Lower leg skin (tissue), 4 donors: ENCODE results near the gene ERI3. TPM values are rescaled to one million over a fixed set of nuclear protein-coding genes. Genes with fewer than 3 reads are reported as not detected.

ENCODE experiments used
- DNase-seq, 2 donors: peaks; one replicate each; pipeline ENCODE4 v3.0.0-alpha.2; 2019; ENCODE audit warnings: low spot score in 2 of 2
- H3K4me3 ChIP-seq: fragments of 200-600 bp; sonication (generic); 2 replicates; pipeline ENCODE4 v1.5.1; 2017; ENCODE audit warnings: mild to moderate bottlenecking, low read depth; ENCODE audit not compliant: poor library complexity, severe bottlenecking
- CTCF ChIP-seq, 3 donors: fragments of 450-650 bp; IDR thresholded peaks; one replicate each; pipeline ENCODE4 v1.5.1; 2016; ENCODE audit warnings: antibody characterized with exemption in 3 of 3, mild to moderate bottlenecking in 3 of 3, moderate library complexity in 2 of 3
- POLR2A ChIP-seq, 2 donors: fragments of 450-650 bp; IDR thresholded peaks; one replicate each; pipeline ENCODE4 v1.6.1; 2016 to 2017; ENCODE audit warnings: antibody characterized with exemption in 2 of 2, mild to moderate bottlenecking in 1 of 2, moderate library complexity in 1 of 2
- WGBS, 2 donors: methylation state at CpG; one replicate each; pipeline ENCODE4 v1.1.5; 2018; 5-methylcytosine and 5-hydroxymethylcytosine counted together
- intact Hi-C: fragments of 100-400 bp; cut with DNase I; formaldehyde crosslinking; loops from one replicate; pipeline ENCODE4 v1.15.0; 2023; ENCODE audit warnings: low total_unique reads
- total RNA-seq, 4 donors: library from RNA; depleted of rRNA; stranded (reverse); fragments of >200 nt; gene quantifications; one replicate each; pipeline ENCODE4 v1.1.0, GENCODE V29; 2016

Gene ERI3
- total RNA-seq, 4 donors from 2014 or later: 28.3 to 43.3 (median 40.4) TPM

- no peak for DNase-seq
- TF ChIP-seq CTCF (IDR thresholded peaks at IDR 0.05): no peak
- no peak for TF ChIP-seq POLR2A (IDR thresholded peaks at IDR 0.05)
- intact Hi-C loops: no loop called here
- WGBS, 2 donors: 14 to 15% methylated on average over 3 of the region's 3 CpGs
- H3K4me3 ChIP-seq: no peak overlapping the region
Observed at GRCh38 chr1:44275991-44276405, 79.1 kb downstream of the ERI3 start.

- DNase-seq: no peak
- WGBS, 2 donors: 56 to 57% methylated on average over 6 of the region's 6 CpGs
- H3K4me3 ChIP-seq: no peak overlapping the region
- intact Hi-C loops: no loop called here
- TF ChIP-seq CTCF (IDR thresholded peaks at IDR 0.05) (no peak), POLR2A (IDR thresholded peaks at IDR 0.05) (no peak)
Observed at GRCh38 chr1:44275296-44275962, 79.6 kb downstream of the ERI3 start.

- TF ChIP-seq CTCF (IDR thresholded peaks at IDR 0.05): no peak
- no peak for TF ChIP-seq POLR2A (IDR thresholded peaks at IDR 0.05)
- WGBS, 2 donors: 83 to 89% methylated on average over 6 of the region's 6 CpGs
- intact Hi-C loops: no loop called here
- no peak overlapping the region for H3K4me3 ChIP-seq
- DNase-seq: no peak
Observed at GRCh38 chr1:44273560-44274350, 81.3 kb downstream of the ERI3 start.

- no peak for DNase-seq
- 96 to 97% methylated on average over 3 of the region's 3 CpGs for WGBS, 2 donors
Observed at GRCh38 chr1:44272992-44273391, 82.1 kb downstream of the ERI3 start.

GRCh38 chr1:44271646-44272045, 83.4 kb downstream of the ERI3 start:
- H3K4me3 ChIP-seq: no peak overlapping the region
- intact Hi-C loops: no loop called here
- TF ChIP-seq CTCF (IDR thresholded peaks at IDR 0.05) (no peak), POLR2A (IDR thresholded peaks at IDR 0.05) (no peak)
- no peak for DNase-seq
- WGBS, 2 donors: 96 to 97% methylated on average over 3 of the region's 3 CpGs

More at GRCh38 chr1:44272992-44273391, 82.1 kb downstream of the ERI3 start:
- no peak overlapping the region for H3K4me3 ChIP-seq
- intact Hi-C loops: no loop called here
- TF ChIP-seq POLR2A (IDR thresholded peaks at IDR 0.05) (no peak), CTCF (IDR thresholded peaks at IDR 0.05) (no peak)
